CD4-positive, alpha-beta T cell treated with Interleukin-4 for 1 hour (primary cell): ENCODE measurements around the gene RGL3.
A peak's percentile ranks its signal among the peaks of the same experiment; 100 is the strongest.
"Not testable (repeated sequence)": the region's sequence is repeated elsewhere in the genome, so short reads cannot be mapped to it uniquely, and the experiment has no call there.

Experiments used
- DNase-seq, 2 donors: peaks; one replicate each; pipeline ENCODE4 v3.0.0-alpha.2; 2020 to 2022

The RGL3 gene

GRCh38 chr19:11379269-11379845, 39.8 kb downstream of the RGL3 start:
- not testable (repeated sequence) for DNase-seq

GRCh38 chr19:11378319-11379189, 40.6 kb downstream of the RGL3 start:
- DNase-seq = peak in 1 of 2 donors; percentile 30

GRCh38 chr19:11377756-11378155, 41.4 kb downstream of the RGL3 start:
- DNase-seq = no peak

- DNase-seq = peak; percentile 20 to 23
Measured at GRCh38 chr19:11377237-11377636, 41.9 kb downstream of the RGL3 start.

GRCh38 chr19:11375143-11375948, 43.8 kb downstream of the RGL3 start:
- peak; percentile 78 to 81 for DNase-seq

- DNase-seq = peak; percentile 99 to 100
Measured at GRCh38 chr19:11374433-11375142, 44.5 kb downstream of the RGL3 start, which contains the start of gene SWSAP1. Gene SWSAP1 (plus strand): TSS chr19:11374666. CDS start chr19:11374681, 15 bp downstream.

GRCh38 chr19:11373885-11374432, 45.2 kb downstream of the RGL3 start:
- DNase-seq = peak in 1 of 2 donors; percentile 20

- DNase-seq = no peak
Measured at GRCh38 chr19:11373166-11373884, 45.8 kb downstream of the RGL3 start.

GRCh38 chr19:11370744-11371143, 48.4 kb downstream of the RGL3 start:
- no peak for DNase-seq

GRCh38 chr19:11367528-11367927, 51.6 kb downstream of the RGL3 start:
- no peak for DNase-seq

GRCh38 chr19:11365557-11366117, 53.5 kb downstream of the RGL3 start:
- DNase-seq = no peak

- DNase-seq = no peak
Measured at GRCh38 chr19:11364935-11365334, 54.2 kb downstream of the RGL3 start.

- no peak for DNase-seq
Measured at GRCh38 chr19:11364296-11364904, 54.7 kb downstream of the RGL3 start.

- no peak for DNase-seq
Measured at GRCh38 chr19:11363881-11364280, 55.2 kb downstream of the RGL3 start.

- DNase-seq = no peak
Measured at GRCh38 chr19:11361771-11362731, 57.1 kb downstream of the RGL3 start.

- no peak for DNase-seq
Measured at GRCh38 chr19:11361037-11361770, 57.9 kb downstream of the RGL3 start.

- no peak for DNase-seq
Measured at GRCh38 chr19:11359421-11359820, 59.7 kb downstream of the RGL3 start.

- no peak for DNase-seq
Measured at GRCh38 chr19:11356676-11357550, 62.2 kb downstream of the RGL3 start.
